Lower leg skin (tissue), 3 donors: ENCODE measurements around the gene NKD1.

Source experiments
- POLR2A ChIP-seq, 2 donors: fragments of 450-650 bp; IDR thresholded peaks; one replicate each; pipeline ENCODE4 v1.6.1; 2016 to 2017; ENCODE audit warnings: antibody characterized with exemption in 2 of 2, mild to moderate bottlenecking in 1 of 2, moderate library complexity in 1 of 2
- TF ChIP-seq, protein P1 (sequence below), 3 donors: fragments of 450-650 bp; IDR thresholded peaks; one replicate each; pipeline ENCODE4 v1.5.1; 2016; ENCODE audit warnings: antibody characterized with exemption in 3 of 3, mild to moderate bottlenecking in 3 of 3, moderate library complexity in 2 of 3

DNA sequence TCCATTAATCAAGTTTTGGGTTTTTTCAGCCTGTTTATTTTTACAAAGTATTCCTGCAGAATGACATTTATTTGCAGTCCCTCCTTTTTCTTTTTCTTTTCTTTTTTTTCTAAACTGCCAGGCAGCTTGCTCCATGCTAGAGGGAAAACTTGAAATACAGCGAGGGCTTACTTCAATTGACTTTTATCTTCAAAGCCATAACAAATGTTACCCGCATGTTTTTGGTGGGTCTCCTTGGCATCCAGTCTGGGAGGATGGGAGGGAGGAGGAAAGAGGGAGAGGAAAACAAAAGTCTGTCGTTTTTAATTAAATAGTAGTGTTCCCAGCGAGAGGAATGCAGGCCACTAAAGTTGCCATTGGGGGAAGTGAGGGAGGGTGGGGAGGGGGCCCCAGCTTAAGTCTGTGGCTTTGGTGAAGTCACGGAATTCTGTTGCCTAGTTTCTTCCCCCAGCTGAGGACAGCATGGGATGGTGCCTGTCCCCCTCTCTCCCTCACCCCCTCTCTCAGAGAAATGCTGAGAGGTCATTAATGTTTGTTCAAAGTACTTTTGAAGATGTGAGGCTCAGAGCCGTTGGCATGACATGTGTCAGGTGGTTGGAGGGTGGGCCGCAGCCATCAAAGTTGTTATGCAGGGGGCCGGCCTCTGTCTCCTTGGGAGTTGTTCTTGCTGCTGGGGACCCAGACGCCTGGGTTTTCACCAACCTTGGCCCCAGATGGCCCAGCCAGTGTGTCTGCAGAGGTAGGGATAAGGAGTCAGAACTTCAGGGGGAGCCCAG lies 2.9 kb downstream of the NKD1 start:
- TF ChIP-seq POLR2A (IDR thresholded peaks at IDR 0.05) = no peak
- TF ChIP-seq, protein P1, sequence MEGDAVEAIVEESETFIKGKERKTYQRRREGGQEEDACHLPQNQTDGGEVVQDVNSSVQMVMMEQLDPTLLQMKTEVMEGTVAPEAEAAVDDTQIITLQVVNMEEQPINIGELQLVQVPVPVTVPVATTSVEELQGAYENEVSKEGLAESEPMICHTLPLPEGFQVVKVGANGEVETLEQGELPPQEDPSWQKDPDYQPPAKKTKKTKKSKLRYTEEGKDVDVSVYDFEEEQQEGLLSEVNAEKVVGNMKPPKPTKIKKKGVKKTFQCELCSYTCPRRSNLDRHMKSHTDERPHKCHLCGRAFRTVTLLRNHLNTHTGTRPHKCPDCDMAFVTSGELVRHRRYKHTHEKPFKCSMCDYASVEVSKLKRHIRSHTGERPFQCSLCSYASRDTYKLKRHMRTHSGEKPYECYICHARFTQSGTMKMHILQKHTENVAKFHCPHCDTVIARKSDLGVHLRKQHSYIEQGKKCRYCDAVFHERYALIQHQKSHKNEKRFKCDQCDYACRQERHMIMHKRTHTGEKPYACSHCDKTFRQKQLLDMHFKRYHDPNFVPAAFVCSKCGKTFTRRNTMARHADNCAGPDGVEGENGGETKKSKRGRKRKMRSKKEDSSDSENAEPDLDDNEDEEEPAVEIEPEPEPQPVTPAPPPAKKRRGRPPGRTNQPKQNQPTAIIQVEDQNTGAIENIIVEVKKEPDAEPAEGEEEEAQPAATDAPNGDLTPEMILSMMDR (IDR thresholded peaks at IDR 0.05) = no peak
